Mucosa of stomach (tissue), 1 donor: Measurements from ENCODE around the gene ZNHIT1.

Source experiments
- H3K27me3 ChIP-seq: one replicate; pipeline ENCODE4 v1.7.0; 2013; ENCODE audit warnings: mild to moderate bottlenecking, low read length; ENCODE audit not compliant: control insufficient read depth, insufficient read depth
- H3K36me3 ChIP-seq: one replicate; pipeline ENCODE4 v1.7.0; 2013; ENCODE audit warnings: low read length; ENCODE audit not compliant: control insufficient read depth, insufficient read depth
- H3K4me1 ChIP-seq: one replicate; pipeline ENCODE4 v1.7.0; 2013; ENCODE audit warnings: mild to moderate bottlenecking, low read length; ENCODE audit not compliant: control insufficient read depth, insufficient read depth
- H3K4me3 ChIP-seq: one replicate; pipeline ENCODE4 v1.7.0; 2013; ENCODE audit warnings: low read length
- H3K9ac ChIP-seq: one replicate; pipeline ENCODE4 v1.7.0; 2013; ENCODE audit warnings: mild to moderate bottlenecking, low read length, moderate library complexity
- H3K9me3 ChIP-seq: one replicate; pipeline ENCODE4 v1.7.0; 2013; ENCODE audit warnings: mild to moderate bottlenecking, low read length, moderate library complexity; ENCODE audit not compliant: control insufficient read depth
- donor health status: Pancreatic carcinoma.

ZNHIT1 gene

GRCh38 chr7:101174322-101174854 lies 43.6 kb upstream of the ZNHIT1 start:
- no peak overlapping the region for H3K9ac ChIP-seq
- H3K4me1 ChIP-seq = peaks cover 34% of the 10 kb centered on the region
- no peak overlapping the region for H3K4me3 ChIP-seq
- no peaks in the 10 kb centered on the region for H3K9me3 ChIP-seq
- no peaks in the 10 kb centered on the region for H3K36me3 ChIP-seq
- peaks cover 93% of the 10 kb centered on the region for H3K27me3 ChIP-seq

- H3K36me3 ChIP-seq = no peaks in the 10 kb centered on the region
- no peak overlapping the region for H3K4me3 ChIP-seq
- peaks cover 93% of the 10 kb centered on the region for H3K27me3 ChIP-seq
- H3K9ac ChIP-seq = no peak overlapping the region
- peaks cover 31% of the 10 kb centered on the region for H3K4me1 ChIP-seq
- H3K9me3 ChIP-seq = no peaks in the 10 kb centered on the region
These were observed 42.3 kb upstream of the ZNHIT1 start for GRCh38 chr7:101175664-101176063.

DNA sequence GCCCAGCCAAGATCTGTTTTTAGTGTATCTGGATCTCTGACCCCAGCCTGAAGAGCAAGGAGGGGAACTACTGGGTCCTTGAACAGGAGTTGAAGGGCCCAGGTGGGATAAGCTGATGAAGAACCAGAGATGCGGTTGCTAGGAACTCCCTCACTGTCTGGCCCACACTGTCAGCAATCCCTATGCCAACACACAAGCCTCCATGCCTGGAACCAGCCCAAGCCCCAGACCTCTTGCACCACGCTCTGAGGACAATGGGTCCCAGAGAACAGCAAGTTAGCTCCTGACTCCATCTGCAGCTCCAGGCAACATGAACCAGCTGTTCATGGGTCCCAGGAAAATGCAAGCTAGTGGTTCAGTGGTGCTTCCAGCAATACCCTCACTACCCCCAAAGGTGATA lies 40.3 kb upstream of the ZNHIT1 start:
- no peak overlapping the region for H3K4me3 ChIP-seq
- peaks cover 79% of the 10 kb centered on the region for H3K27me3 ChIP-seq
- H3K36me3 ChIP-seq = no peaks in the 10 kb centered on the region
- peaks cover 27% of the 10 kb centered on the region for H3K4me1 ChIP-seq
- H3K9me3 ChIP-seq = no peaks in the 10 kb centered on the region
- no peak overlapping the region for H3K9ac ChIP-seq

GRCh38 chr7:101179117-101179516 lies 38.8 kb upstream of the ZNHIT1 start:
- no peaks in the 10 kb centered on the region for H3K9me3 ChIP-seq
- H3K4me1 ChIP-seq = peaks cover 14% of the 10 kb centered on the region
- peaks cover 65% of the 10 kb centered on the region for H3K27me3 ChIP-seq
- H3K36me3 ChIP-seq = no peaks in the 10 kb centered on the region
- no peak overlapping the region for H3K4me3 ChIP-seq
- H3K9ac ChIP-seq = no peak overlapping the region

GRCh38 chr7:101179713-101180112 lies 38.3 kb upstream of the ZNHIT1 start:
- peaks cover 10% of the 10 kb centered on the region for H3K4me1 ChIP-seq
- no peaks in the 10 kb centered on the region for H3K36me3 ChIP-seq
- no peak overlapping the region for H3K9ac ChIP-seq
- no peak overlapping the region for H3K4me3 ChIP-seq
- H3K27me3 ChIP-seq = peaks cover 59% of the 10 kb centered on the region
- H3K9me3 ChIP-seq = no peaks in the 10 kb centered on the region

GRCh38 chr7:101180130-101180755 lies 37.7 kb upstream of the ZNHIT1 start, which contains the start of gene NAT16:
Gene NAT16, minus strand, starts transcription at chr7:101180293. Its CDS starts 5,486 bp downstream, at chr7:101174807.
- H3K36me3 ChIP-seq = no peaks in the 10 kb centered on the region
- no peak within 1 kb of the TSS for H3K4me3 ChIP-seq
- H3K4me1 ChIP-seq = peaks cover 10% of the 10 kb centered on the region
- no peaks in the 10 kb centered on the region for H3K9me3 ChIP-seq
- no peak within 1 kb of the TSS for H3K9ac ChIP-seq
- H3K27me3 ChIP-seq = peaks cover 56% of the 10 kb centered on the region

GRCh38 chr7:101185258-101185839 lies 32.6 kb upstream of the ZNHIT1 start:
- H3K9ac ChIP-seq = no peak overlapping the region
- H3K9me3 ChIP-seq = no peaks in the 10 kb centered on the region
- no peak overlapping the region for H3K4me3 ChIP-seq
- no peaks in the 10 kb centered on the region for H3K36me3 ChIP-seq
- H3K4me1 ChIP-seq = peaks cover 3% of the 10 kb centered on the region
- peaks cover 9% of the 10 kb centered on the region for H3K27me3 ChIP-seq

DNA sequence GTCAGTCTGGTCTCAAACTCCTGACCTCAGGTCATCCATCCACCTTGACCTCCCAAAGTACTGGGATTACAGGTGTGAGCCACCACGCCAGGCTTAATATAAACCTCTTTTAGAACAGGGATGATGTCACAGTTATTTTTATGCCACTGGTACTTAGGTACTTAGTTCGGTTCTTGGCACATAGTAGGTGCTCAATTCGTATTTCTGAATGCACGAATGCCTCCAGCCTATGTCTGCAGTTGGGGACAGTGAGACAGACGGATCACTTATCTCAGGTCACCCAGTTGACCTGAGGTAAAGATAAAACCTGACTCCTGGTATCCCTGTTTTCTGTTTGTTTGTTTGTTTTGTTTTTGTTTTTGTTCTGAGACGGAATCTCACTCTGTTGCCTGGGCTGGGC lies 31.8 kb upstream of the ZNHIT1 start:
- no peaks in the 10 kb centered on the region for H3K36me3 ChIP-seq
- peaks cover under 1% of the 10 kb centered on the region for H3K27me3 ChIP-seq
- no peaks in the 10 kb centered on the region for H3K9me3 ChIP-seq
- H3K4me3 ChIP-seq = no peak overlapping the region
- H3K9ac ChIP-seq = no peak overlapping the region
- peaks cover 3% of the 10 kb centered on the region for H3K4me1 ChIP-seq

DNA sequence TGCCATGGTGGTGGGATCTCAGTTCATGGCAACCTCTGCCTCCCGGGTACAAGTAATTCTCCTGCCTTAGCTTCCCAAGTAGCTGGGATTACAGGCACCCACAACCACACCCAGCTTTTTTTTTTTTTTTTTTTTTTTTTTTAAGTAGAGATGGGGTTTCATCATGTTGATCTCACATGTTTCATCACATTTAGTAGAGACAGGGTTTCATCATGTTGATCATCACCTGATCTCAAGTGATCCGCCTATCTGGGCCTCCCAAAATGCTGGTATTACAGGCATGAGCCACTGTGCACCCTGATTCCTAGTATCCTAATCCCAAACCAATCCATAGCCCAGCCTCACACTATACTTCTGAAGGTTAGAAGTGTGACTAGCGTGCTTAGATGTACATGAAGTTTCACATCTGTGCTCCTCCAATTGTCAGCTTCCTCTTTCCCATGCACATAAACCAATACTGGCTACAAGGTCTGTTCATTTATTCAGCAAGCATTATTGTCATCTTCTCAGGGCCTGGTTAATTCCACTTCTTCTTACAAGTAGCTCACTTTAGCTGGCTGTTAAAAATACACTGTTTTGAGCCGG lies 31.0 kb upstream of the ZNHIT1 start:
- Histone ChIP-seq H3K36me3 (no peaks in the 10 kb centered on the region), H3K27me3 (no peaks in the 10 kb centered on the region), H3K9me3 (no peaks in the 10 kb centered on the region), H3K4me3 (no peak overlapping the region), H3K4me1 (peaks cover 3% of the 10 kb centered on the region), H3K9ac (no peak overlapping the region)

- H3K27me3 ChIP-seq = no peaks in the 10 kb centered on the region
- H3K4me3 ChIP-seq = no peak overlapping the region
- H3K4me1 ChIP-seq = peaks cover 4% of the 10 kb centered on the region
- H3K36me3 ChIP-seq = no peaks in the 10 kb centered on the region
- H3K9me3 ChIP-seq = no peaks in the 10 kb centered on the region
- no peak overlapping the region for H3K9ac ChIP-seq
These were observed 28.9 kb upstream of the ZNHIT1 start for GRCh38 chr7:101189109-101189508.

GRCh38 chr7:101195884-101196283 lies 22.1 kb upstream of the ZNHIT1 start:
- no peaks in the 10 kb centered on the region for H3K9me3 ChIP-seq
- peaks cover 8% of the 10 kb centered on the region for H3K4me1 ChIP-seq
- no peaks in the 10 kb centered on the region for H3K36me3 ChIP-seq
- no peak overlapping the region for H3K4me3 ChIP-seq
- H3K9ac ChIP-seq = no peak overlapping the region
- H3K27me3 ChIP-seq = peaks cover 6% of the 10 kb centered on the region

GRCh38 chr7:101197991-101198390 lies 20.0 kb upstream of the ZNHIT1 start:
- Histone ChIP-seq H3K27me3 (peaks cover 18% of the 10 kb centered on the region), H3K9ac (no peak overlapping the region), H3K36me3 (no peaks in the 10 kb centered on the region), H3K4me3 (no peak overlapping the region), H3K9me3 (no peaks in the 10 kb centered on the region), H3K4me1 (peaks cover 10% of the 10 kb centered on the region)
